Activated CD4-positive, CD25-positive, alpha-beta regulatory T cell treated with anti-CD3 and anti-CD28 coated beads, Interleukin-2, amount 50 U/mL, for 24 hours (primary cell): ENCODE data around the gene MYO1H.
"Not testable (repeated sequence)": the region's sequence is repeated elsewhere in the genome, so short reads cannot be mapped to it uniquely, and the experiment has no call there.

Experiments used
- ATAC-seq, 2 donors: fragments of 150-1000 bp; cut with Tn5 transposase; one replicate each; pipeline ENCODE4 v1.10.0; 2021; ENCODE audit warnings: mild to moderate bottlenecking in 1 of 2, moderate library complexity in 1 of 2

The MYO1H gene

GRCh38 chr12:109473526-109474270 is 126.0 kb downstream of the MYO1H start:
- not testable (repeated sequence) for ATAC-seq

- no peak for ATAC-seq
Observed at GRCh38 chr12:109475121-109475520, 127.4 kb downstream of the MYO1H start.

GRCh38 chr12:109475993-109476806 is 128.5 kb downstream of the MYO1H start:
- no peak for ATAC-seq

GRCh38 chr12:109476807-109477184 is 129.1 kb downstream of the MYO1H start:
- no peak for ATAC-seq

GRCh38 chr12:109477185-109477962 is 129.7 kb downstream of the MYO1H start, which contains the start of the genes KCTD10 and UBE3B:
Gene KCTD10 (minus strand): TSS chr12:109477300. CDS start chr12:109477262, 38 bp downstream.
Gene UBE3B (plus strand): TSS chr12:109477634. CDS start chr12:109483552, 5,918 bp downstream.
- peak; percentile 94 to 98 for ATAC-seq

- no peak for ATAC-seq
Observed at GRCh38 chr12:109477963-109478315, 130.2 kb downstream of the MYO1H start.

- no peak for ATAC-seq
Observed at GRCh38 chr12:109479761-109480160, 132.1 kb downstream of the MYO1H start.

- ATAC-seq = no peak
Observed at GRCh38 chr12:109480356-109480755, 132.7 kb downstream of the MYO1H start.

GRCh38 chr12:109481863-109482262 is 134.2 kb downstream of the MYO1H start:
- ATAC-seq = no peak

- no peak for ATAC-seq
Observed at GRCh38 chr12:109482491-109482890, 134.8 kb downstream of the MYO1H start.

- no peak for ATAC-seq
Observed at GRCh38 chr12:109482894-109483293, 135.2 kb downstream of the MYO1H start.

- ATAC-seq = no peak
Observed at GRCh38 chr12:109483346-109483745, 135.6 kb downstream of the MYO1H start.

- no peak for ATAC-seq
Observed at GRCh38 chr12:109485201-109485600, 137.5 kb downstream of the MYO1H start.

GRCh38 chr12:109487181-109488050 is 139.7 kb downstream of the MYO1H start:
- ATAC-seq = no peak

- ATAC-seq = no peak
Observed at GRCh38 chr12:109488051-109488665, 140.5 kb downstream of the MYO1H start.

- ATAC-seq = no peak
Observed at GRCh38 chr12:109489016-109489954, 141.6 kb downstream of the MYO1H start.

GRCh38 chr12:109489955-109490565 is 142.4 kb downstream of the MYO1H start:
- ATAC-seq = no peak

- ATAC-seq = no peak
Observed at GRCh38 chr12:109491671-109492070, 144.0 kb downstream of the MYO1H start.

- no peak for ATAC-seq
Observed at GRCh38 chr12:109492371-109492770, 144.7 kb downstream of the MYO1H start.

- no peak for ATAC-seq
Observed at GRCh38 chr12:109493090-109493489, 145.4 kb downstream of the MYO1H start.
